Activated T-cell treated with anti-CD3 and anti-CD28 coated beads, Interleukin-2, amount 50 U/mL, for 1 hour (primary cell): ENCODE measurements around the gene SPRN.
"Not testable (repeated sequence)": the region's sequence is repeated elsewhere in the genome, so short reads cannot be mapped to it uniquely, and the experiment has no call there.

ENCODE experiments used
- DNase-seq: peaks from one replicate; pipeline ENCODE4 v3.0.0-alpha.2; 2020

Gene SPRN

DNA sequence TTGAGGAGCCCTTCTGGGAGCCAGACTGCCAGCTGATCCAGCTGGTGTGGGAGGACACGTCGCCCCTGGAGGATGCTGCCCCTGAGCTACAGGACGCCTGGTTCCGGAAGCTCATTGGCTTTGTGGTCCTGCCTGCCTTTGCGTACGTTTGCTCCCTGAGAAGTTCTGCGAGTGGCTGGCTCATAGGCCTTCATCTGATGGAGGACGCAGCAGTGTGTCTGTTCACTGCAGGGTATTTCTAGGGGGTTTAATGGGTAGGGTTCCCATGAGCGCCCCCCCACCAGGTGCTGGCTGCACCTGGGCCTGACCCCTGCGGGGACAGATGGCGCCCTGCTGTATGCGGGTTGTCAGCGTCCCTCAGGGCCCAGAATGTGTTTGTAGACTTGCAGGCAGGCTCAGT, 40.4 kb downstream of the SPRN start:
- no peak for DNase-seq

DNA sequence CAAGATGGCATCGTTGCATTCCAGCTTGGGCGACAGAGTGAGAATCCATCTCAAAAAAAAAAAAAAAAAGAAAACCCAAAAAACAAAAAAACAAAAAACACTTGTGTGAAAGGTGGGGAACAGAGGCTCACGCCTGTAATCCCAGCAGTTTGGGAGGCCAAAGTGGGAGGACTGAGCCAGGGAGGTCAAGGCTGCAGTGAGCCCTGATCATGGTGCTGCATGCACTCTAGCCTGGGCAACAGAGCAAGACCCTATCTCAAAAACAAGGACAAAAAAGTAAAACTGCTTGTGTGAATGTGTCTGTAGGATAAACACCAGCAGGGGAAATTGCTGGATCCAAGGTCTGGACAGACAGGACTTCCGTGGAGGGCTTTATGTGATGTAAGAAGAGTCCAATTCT, 40.9 kb downstream of the SPRN start:
- no peak for DNase-seq

DNA sequence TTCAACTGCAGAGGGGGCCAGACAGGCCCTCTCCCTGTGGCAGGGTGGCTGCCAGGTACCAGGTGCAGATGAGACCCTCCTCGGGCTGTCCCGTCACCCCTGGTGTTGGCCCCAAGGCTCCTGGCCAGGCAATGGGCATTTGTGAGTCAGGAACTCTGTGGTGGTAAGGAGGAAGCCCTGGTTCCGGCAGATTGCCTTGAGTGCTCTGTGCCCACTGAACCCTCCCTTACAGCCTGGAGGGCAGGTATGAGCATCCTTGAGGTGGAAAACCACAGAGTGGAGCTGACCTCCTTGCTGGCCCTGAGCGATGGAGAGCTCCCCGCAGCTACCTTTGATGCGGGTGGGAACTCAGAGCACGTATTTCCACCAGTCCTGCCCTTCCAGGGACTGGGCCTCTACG, 43.4 kb downstream of the SPRN start:
- DNase-seq, result no peak

DNA sequence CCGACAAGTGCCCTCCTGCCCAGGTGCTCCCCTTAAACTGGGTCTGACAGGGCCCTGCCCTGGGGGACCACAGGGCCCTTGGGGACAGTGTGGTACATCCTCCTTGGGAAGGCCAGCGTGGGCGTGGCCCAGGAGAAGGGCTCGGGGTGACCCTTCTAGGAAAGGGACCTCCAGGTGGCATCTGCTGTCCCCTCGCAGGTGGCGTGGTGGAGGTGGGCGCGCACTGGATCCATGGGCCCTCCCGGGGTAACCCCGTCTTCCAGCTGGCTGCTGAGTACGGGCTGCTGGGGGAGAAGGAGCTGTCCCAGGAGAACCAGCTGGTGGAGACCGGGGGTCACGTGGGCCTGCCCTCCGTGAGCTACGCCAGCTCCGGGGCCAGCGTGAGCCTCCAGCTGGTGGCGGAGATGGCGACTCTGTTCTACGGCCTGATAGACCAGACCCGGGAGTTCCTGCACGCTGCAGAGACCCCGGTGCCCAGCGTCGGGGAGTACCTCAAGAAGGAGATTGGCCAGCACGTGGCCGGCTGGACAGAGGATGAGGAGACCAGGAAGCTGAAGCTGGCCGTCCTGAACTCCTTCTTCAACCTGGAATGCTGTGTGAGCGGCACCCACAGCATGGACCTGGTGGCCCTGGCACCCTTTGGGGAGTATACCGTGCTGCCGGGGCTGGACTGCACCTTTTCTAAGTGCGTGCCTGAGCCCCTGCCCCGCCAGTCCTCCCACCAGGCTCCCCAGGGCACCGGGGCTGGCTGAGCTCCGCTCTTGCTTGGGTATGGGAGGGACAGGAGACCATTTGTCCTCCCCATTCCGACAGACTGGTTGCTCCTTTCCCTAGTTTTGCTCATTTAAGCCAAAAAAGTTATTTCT, 44.4 kb downstream of the SPRN start:
- no peak for DNase-seq

DNA sequence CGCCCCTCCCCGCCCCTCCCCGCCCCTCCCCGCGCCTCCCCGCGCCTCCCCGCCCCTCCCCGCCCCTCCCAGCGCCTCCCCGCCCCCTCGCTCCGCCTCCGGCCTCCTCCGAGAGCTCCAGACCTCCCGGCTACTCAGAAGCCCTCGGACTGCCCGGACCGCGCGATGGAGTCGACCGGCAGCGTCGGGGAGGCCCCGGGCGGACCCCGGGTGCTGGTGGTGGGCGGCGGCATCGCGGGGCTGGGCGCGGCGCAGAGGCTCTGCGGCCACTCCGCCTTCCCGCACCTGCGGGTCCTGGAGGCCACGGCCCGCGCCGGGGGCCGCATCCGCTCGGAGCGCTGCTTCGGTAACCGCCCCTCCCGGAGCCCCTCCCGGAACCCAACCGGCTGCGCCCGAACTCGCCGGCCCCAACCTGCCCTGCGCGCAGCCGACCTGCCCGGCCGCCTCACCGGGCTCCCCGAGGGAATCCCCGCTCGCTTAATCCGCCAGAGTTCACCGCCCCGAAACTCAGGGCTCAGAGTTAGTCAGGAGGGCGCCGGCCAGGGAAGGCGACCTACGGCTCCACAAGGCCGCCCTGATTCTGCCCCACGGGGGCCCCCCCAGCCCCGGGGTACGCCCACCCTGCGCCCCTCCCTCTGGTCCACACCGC, 45.1 kb downstream of the SPRN start, which contains the start of gene PAOX:
PAOX (plus strand) TSS at position 111 of the 649 bp plus-strand sequence; CDS start at position 166, 55 bp downstream.
- DNase-seq, result peak; percentile 75

DNA sequence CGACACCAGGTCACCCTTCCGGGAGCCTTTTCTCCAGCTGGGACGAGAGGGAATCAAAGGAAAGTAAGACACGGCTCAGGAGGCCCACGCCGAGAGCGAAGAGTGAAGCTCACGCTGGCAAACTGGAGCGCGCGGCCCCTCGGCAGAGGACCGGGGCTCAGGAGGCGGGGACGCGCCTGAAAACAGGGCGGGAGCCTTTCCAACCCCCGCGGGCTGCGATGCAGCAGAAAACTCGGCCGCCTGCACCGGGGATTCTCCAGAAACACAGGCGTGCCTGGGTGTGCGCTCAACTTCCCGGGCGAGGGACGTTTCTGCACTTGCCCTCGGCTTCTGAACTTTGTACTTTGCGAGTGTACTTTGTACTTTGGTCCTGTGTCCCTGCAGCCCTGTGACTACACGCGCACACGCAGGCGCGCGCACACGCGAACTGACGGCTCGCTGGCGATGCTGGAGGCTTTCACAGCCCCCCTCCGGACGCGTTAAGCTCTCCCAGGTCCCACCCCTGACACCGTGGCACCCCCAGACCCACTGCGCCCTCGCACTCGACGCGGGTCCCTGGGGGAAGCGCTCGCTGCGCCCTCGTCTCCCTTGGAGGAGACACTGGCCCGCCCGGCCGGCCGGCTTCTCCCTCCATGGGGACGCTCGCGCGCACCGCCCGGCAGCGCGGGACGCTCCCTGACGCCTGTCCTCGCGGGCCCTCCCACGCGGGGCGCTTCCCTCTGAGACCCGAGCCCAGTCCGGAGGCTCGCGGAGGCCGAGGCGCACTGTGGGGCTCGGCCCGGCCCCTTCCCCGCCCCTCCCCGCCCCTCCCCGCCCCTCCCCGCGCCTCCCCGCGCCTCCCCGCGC, 46.0 kb downstream of the SPRN start:
- DNase-seq, result peak; percentile 75

DNA sequence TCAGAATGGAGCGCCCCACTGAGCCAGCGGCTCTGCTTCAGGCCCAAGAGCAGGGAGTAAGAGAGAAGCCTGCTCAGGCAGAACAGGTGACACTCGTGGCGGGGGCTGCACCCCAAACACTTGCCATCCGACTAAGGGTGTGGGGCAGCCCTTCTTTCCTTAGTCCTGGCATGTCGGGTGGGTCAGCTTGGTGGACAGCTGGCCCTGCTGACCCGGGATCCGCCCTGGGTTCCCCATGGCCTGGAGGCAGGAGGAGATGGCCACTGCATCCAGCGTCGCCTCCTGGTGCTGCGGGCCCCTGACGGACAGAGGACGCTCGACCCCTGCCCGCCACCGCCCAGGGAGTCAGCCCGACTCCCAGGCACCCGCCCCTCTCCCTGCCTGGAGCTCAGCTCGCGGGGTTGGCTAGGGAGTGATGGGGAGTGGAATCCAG, 46.6 kb downstream of the SPRN start:
- DNase-seq, result no peak

DNA sequence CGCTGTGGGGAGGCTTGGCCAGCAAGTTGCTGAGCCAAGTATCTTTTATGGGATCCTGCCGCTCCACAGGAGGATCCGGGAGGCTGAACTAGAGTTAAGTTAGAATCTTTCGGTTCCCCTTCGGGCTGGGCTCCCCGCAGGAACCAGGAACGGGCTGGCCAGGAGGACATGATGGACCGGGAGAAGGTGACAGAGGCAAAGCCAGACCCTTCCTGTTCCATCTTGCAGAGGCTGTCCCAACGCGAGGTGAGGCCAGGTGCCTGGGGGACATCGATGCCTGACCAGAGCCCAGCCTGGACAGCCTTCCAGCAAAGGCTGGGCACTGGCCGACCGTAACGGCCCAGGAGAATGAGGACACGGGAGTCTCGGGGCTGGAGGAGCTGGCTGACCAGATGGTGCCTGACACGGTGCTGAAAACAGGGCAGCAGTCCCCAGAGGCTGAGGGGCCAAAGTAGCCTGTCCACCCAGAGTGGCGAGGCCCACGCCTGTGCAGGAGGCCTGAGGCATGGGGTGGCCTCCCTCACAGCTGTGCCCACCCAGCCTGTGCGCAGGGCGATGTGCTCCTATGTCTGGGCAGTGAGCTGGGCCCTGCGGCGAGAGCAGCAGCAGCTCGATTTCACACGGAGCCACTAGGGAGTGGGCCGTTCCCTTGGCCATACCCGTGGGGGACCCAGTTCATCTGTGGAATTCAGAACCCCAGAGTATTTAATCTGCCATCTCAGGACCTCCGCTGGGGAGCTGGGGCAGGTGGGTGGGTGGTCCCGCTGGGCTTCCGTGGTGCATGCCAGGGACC, 47.2 kb downstream of the SPRN start:
- no peak for DNase-seq

DNA sequence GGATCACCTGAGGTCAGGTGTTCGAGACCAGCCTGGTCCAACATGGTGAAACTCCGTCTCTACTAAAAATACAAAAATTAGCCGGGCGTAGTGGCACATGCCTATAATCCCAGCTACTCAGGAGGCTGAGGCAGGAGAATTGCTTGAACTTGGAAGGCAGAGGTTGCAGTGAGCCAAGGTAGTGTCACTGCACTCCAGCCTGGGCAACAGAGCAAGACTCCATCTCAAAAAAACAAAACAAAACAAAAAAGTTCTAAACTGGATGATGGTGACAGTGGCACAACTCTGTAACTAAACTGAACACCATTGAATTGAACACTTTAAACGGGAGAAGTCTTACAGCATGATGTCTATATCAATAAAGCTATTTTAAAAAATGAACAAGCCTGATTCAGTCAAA, 48.2 kb downstream of the SPRN start:
- DNase-seq, result not testable (repeated sequence)

DNA sequence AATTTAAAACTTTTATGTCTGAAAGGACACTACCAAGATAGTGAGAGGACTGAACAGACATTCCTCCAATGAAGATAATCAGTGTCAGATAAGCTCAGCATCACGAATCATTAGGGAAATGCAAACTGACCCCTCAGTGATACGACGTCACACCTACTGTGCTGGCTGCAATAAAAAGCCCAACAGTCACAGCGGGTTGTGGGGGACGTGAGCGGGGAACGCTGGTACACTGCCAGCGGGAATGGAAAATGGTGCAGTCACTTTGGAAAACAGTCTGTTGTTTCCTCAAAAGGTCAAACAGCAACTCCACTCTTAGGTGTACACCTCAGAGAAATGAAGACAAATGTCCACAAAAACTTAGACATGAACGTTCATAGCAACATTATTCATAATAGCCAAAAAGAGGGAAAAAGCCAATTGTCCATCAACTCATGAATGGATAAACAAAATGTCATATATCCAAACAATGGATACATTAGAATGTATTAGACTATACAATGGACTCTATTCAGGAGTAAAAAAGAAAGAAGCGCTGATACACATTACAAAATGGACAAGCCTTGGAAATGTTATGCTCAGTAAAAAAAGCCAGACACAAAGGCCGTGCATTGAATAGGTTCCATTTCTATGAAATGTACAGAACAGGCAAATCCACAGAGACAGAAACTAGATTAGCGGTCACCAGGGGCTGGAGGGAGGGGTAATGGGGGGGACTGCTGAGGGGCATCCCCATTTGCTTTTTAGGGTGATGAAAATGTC, 48.9 kb downstream of the SPRN start:
- no peak for DNase-seq

DNA sequence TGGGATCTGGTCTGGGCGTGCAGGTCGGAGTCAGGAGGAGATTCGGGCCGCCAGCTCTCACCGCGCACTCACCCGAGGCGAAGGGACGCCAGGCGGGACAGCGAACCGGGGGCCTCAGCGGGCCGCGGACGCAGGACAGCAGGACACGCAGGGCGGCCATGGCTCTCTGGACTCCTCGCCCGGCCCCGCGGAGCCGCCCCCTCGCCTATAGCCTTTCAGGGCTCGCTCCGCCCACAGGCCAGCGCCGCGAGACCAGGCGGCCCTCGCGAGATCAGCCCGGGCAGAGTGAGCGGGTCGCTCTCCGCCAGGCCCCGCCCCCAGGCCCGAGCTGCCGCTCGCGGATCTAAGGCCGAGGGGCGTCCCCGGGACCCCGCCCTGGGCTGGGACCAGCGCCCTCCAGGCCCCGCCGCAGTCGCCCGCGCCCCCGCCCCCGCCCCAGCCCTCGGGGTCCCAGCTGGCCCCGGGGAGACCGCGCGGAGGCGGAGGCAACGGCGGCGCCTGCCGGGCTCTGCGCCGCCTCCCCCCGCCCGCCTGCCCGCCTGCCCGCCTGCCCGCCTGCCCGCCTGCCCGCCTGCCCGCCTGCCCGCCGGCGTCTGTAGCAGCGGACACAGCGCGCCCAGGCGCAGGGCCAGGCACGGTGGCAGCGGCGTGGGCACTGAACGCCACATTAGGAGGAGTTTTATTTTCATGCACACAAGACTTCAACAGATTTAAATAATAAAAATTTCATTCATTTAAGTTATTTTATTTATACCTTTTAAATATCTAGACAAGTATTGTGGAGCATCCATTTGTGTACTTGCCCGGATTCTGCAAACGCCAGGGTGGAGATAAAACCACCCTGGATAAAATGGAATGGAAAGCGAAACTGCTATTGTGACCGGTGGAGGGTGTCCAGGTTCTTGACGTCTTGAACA, 51.0 kb downstream of the SPRN start, which contains the start of gene ECHS1:
ECHS1 (minus strand) TSS at position 181 of the 917 bp plus-strand sequence; CDS start at position 160, 21 bp downstream.
- peak; percentile 95 for DNase-seq

DNA sequence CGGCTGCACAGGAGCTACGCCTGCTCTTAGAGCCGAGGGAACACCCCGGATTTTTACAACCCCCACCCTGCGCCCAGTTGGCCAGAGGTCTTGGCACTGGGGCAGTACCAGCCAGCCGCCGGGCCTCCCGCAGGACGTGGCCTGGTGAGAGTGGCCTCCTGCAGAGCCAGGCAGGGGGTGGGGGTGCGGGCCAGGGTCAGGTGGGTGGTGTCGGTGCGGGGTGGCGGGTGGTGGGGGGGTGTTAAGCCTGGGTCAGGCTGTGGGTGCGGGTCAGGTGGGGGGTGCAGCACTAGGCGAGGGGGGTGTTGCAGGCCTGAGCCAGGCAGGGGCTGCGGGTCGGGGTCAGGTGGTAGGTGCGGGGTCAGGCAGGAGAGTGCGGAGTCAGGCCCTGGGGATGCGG, 51.9 kb downstream of the SPRN start:
- DNase-seq, result no peak
